Stimulated activated CD8-positive, alpha-beta memory T cell treated with anti-CD3 and anti-CD28 coated beads, Interleukin-7, amount 100 ng/mL, for 4 hours (primary cell): ENCODE measurements around the gene RIC8B.

ENCODE experiments used
- DNase-seq, 2 donors: peaks; one replicate each; pipeline ENCODE4 v3.0.0-alpha.2; 2020; ENCODE audit warnings: low read depth in 2 of 2

RIC8B gene

DNA sequence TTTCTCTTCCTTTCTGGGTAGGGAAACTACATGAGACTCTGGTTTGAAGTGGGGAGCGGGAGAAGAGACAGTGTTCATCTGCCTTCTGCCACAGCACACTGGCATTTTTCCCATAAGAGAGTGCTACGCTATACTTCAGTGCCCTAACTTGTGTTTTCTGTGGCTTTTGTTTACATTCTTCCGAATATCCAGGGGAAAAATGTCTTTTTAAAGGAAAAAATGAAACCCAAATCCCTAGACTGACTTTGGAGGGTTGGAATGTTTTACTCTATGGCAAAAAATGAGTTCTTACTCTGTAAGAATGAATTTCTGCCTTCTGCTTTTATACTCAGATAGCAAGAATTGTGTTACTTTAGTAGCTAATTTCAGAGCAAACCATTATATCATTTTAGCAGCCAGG lies 93.2 kb downstream of the RIC8B start:
- DNase-seq, result no peak

DNA sequence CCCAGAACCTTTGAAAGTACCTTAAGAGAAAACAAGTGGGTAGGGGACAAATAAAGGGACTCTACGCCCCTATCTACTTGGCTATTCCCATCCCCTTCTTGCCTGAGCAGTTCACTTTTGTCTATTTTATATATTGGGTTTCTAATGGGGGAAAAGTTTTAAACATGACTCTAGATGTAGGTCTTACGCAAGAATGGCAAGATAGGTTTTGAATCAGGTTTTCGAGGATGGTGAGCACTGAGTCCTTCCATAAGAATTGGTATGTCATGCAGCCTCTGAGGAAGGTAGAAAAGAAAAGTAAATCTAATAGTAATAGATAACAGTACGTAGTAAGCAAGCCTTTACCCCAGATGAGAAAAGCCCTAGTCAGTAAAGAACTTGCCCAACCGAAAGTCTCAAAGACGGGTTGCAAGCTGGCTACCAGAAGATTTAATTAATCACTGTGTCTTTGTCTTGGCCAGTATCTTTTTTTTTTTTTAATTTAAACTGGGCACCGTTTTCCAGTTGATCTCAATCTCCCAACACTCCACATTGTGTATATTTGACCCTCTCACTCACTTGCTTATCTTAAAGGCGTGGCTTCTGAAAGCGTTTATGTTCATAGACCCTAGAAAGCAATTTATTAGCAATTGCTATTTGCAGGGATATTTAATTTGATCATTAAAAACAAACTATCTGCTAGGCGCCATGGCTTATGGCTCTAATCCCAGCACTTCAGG lies 94.7 kb downstream of the RIC8B start:
- no peak for DNase-seq

DNA sequence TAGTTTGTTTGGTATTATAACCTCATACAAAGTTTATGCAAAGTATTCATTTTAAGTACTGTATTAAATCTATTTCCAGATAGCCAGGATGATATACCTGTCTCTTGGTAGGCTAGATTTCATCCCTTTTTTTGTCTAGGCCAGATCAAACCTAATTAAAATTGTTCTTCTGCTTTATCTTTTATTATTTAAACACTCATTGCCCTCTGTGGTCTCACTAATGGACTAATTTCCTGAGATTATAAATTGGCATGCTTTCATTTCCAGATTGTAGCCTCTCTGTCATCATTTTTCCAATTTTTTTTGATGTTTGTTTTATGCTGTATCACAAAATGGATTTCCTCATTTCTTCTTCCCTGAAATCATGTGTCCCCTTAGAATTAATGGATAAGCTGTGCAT lies 95.6 kb downstream of the RIC8B start:
- DNase-seq, result no peak

DNA sequence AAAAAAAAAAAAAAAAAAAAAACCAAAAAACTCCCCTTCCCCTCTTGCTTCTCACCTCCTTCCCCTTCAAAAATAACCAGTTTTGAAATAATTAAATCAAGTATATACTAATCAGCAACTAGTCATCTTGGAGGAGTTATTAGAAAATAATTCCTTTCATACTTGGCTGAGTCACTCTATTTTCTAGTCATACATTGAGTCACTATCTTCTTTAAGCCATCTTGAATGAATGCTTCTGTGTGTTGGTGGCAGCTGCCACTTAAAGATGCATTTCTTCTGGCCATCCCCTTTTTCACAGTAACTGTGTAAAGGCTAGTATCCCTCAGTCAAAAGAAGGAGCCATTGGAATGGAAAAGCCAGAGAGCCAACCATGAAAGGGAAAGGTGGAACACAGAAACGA lies 97.0 kb downstream of the RIC8B start:
- no peak for DNase-seq

DNA sequence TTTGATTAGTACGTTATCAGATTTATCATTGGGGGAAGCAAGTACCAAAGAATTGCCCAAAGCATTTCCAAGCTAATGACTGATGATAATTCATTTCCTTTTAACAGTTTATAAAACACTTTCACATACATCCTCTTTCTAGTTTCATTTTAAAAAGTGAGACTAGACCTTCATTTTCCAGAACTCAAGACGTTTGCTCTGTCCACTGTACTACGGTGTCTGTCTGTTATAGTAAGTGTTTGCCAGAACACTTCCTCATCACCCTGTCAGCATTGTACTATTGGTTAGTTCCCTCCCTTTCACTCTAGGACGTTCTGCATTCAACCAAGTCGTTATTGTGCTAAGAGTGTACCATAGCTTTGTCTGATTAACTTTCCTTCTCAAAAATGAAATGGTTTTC lies 99.5 kb downstream of the RIC8B start:
- DNase-seq, result no peak

DNA sequence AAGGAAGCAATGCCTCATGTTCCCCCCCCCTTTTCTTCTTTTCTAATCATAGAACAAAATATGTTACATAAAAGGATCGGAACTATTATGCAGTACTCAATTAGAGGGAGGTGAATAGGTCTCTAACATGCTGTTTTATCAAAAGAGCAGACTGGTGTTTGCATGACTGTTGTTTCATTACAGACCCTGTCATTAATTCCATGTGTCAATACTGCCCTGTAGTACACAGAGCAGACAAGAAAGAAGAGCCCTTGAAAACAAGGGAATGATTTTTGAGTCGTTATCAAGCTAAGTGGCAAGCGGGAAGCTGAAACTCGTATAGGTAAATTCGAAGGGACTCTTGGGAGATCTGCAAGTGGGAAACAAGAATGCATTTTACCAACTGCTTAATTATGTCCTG lies 104.3 kb downstream of the RIC8B start:
- DNase-seq, result no peak

DNA sequence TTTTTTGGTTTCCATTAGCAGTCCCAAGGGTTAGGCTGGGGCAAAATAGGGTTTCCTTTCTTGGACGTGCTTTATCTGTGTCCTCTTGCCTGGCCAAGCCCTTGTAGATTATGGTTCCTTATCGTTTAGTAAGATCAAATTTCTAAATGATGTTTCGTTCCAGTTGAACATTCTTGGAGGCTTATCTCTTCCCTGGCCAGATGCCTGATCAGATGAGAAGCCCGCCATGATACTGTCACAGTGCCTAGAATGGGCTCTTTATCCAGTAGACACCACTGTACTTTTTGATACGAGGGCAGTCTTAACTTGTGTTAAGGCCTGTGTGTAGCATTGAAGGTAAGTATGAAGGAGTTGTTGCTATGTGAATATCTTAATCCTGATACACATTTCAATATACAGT lies 105.1 kb downstream of the RIC8B start:
- DNase-seq, result no peak

DNA sequence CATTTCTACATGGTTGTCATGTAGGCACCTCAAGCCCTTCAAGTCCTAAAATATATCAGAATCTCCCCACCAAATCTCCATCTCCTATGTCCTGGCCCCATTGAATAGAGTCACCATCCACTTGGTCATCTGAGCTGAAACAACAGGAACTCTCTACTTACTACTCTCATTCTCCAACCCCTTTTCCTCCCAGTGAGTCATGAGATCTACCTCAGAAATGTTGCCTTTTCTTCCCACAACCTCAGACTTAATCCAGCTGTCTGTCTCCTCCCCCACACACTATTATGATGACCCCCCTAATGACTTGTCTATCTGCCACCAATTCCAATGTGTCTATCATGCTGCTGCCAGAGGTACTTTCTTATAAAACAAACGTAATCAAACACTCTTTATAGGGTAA lies 108.9 kb downstream of the RIC8B start:
- DNase-seq, result no peak

DNA sequence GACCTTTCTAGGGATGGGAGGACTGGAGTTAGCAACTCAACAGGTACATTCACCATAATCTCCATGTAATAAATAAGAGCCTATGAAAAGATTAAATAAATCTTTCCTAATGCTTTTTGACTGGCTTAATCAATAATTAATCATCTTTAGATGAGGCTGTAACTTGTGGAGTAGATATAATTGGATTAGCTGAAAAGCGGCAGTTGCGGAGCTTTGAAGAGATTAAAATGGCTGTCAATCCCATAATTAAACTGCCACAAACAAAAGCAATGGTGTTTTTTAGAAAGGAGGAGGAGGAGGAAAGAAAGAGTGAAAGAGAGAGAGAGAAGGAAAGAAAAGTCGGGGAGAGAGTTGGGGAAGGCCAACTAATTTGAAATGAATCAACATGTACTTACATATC lies 110.5 kb downstream of the RIC8B start:
- no peak for DNase-seq

DNA sequence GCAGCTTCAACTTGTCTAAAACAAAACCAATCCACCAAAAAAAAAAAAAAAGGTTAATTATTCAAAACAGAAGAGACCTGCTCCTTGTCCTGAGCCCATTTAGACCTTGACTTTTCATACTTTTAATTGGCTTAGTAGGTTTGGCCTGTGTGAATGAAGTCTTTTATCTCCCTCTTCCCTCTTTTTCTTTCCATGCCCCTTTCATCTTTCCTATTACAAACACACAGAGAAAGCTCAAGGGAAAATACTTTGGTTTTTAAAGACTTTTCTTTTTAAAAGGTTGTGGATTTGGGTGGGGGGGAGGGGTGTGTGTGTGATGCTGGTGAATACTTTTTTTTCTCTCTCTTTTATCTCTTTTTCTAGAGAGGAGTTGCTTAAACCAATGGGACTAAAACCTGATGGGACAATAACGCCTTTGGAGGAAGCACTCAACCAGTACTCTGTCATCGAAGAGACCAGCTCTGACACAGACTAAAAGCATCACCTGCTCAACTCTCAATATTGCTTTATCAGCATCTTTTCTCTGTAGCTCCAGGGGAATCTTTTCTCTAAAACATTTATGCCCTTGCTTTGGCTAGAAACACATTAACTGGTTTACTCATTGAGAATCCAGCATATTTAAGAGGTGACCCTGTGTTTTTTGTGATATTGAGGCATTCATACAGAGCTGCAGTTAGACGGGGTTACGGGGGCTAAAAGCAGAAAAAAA lies 111.2 kb downstream of the RIC8B start:
- DNase-seq, result no peak

DNA sequence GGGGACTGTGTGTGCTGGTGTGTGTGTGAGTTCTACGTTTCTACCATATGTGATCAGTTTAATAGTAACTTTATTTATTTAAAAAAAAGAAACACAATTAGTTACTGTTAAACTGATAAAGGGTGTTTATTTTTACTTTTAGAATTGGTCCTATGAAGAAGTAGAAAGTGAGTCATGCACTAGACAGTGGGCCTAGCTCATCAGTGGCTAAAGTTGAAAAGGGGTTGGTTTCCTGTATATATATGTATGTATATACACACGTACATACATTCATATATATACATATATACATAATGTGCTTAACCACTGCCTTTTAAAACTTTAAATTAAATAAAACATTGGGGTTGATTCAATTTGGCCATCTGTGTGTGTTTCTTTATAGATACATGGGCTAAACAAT lies 112.5 kb downstream of the RIC8B start:
- no peak for DNase-seq

DNA sequence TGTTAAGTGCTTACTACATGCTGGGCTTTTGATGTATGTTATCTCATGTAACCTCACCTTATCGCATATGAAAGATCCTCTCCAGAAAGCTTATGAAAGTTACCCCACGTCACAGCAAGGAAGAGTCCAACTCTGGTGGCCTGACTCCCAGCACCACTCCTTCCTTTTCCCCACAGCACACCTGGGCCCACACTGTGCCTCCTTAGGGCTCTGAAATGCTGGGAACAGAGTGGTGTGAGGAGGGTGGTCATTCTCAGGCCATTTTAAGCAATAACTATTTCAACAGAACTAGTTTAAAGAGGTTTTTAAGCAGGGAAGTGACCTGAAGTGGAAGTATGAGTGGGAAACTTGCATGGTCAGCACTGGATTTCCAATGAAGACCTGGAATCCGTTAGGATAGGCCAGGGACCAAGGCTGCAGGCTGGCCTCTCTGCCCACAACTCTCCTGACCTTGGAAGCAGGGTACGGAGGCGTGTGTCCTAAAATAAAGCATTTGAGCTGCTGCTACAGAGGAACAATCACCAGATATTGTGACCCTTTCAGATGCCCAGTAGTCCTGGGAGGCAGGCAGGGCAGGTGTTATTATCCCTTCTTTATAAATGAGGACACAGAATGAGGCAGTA lies 114.0 kb downstream of the RIC8B start:
- DNase-seq, result no peak

DNA sequence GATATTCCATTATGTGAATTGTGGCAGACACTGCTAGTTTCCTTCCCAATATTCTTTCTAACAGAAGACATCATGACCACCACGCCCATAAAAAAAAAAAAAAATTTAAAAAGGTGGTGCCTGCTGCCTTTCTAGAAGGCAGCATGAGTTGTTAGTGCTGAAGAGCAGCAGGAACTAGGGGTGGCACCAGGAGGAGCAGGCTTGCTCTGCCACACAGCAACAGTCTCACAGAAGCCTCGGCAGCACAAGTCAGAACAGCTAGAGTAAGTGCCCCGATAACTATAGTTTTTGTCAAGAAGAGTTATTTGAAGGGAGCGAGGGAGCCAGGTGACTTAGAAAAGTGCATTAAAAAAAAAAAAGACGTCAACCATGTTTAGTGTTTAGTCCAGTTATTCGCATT lies 114.8 kb downstream of the RIC8B start:
- no peak for DNase-seq

DNA sequence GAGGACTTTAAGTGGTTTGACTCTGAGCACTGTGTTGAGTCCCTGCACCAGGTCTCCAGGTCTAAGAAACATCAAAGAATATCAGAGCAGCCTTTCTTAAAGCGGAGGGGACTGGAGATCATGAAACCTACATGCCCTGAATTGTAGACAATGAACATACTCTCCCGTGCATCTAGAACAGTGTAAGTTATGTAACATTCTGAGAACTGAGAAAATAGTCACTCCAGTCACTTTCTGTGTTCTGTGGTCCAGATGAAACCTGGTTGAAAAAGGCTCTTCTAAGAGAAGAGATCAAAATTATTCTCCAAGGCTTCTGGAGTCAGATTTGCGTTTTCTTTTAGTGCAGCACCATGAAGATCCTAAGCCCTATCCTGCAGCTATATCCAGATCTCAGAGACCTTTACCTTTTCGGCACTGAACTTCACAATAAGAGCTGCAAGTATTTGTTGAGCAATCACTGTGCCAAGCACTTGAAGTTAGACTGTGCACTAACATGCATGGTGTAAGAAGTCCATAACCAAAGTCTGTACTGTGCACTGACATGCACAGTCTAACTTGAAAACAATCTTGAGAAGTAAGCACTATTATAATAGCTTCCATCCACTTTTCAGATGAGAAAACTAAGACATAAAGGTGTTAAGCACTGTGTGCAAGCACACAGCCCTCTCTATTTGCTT lies 115.6 kb downstream of the RIC8B start:
- DNase-seq, result no peak

DNA sequence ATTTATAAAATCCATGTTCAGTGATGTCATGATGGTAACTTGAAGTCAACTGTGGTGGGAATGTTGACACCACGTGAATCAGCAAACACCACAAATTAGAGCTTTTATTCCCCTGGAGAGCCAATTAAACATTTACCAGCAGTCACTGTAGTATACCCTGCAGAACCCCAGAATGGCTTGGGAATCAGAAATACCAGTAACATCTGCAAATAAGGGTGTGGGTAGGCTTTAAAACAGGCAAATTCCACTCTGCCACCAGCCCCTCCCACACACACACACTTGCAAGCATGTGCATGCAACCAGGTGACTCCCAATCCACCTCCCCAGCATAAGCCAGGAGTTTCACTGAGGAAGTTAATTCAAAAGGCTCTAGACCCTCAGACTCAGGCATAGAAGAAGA lies 117.6 kb downstream of the RIC8B start:
- no peak for DNase-seq

DNA sequence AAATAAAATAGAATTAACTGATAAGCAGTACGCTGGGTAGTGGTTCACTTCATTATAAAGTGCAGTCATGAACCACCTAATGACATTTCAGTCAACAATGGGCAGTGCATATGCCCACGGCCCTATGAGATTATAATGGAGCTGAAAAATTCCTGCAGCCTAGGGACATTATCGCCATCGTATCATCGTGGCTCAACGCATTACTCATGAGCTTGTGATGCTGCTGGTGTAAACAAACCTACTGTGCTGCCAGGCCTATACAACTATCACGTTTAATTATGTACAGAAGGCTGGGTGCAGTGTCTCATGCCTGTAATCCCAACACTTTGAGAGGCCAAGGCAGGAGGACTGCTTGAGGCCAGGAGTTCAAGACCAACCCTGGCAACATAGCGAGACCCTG lies 119.0 kb downstream of the RIC8B start:
- DNase-seq, result no peak

DNA sequence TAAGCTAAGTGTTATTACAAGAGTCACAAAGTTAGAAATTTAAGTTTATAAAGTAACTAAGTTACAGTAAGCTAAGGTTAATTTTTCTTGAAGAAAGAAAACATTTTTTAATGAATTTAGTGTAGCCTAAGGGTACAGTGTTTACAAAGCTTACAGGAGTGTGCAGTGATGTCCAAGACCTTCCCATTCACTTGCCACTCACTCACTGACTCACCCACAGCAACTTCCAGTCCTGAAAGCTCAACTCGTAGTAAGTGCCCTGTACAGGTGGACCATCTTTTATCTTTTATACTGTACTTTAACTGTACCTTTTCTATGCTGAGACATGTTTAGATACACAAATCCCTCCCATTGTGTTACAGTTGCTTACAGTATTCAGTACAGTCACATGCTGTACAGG lies 120.3 kb downstream of the RIC8B start:
- DNase-seq, result no peak

DNA sequence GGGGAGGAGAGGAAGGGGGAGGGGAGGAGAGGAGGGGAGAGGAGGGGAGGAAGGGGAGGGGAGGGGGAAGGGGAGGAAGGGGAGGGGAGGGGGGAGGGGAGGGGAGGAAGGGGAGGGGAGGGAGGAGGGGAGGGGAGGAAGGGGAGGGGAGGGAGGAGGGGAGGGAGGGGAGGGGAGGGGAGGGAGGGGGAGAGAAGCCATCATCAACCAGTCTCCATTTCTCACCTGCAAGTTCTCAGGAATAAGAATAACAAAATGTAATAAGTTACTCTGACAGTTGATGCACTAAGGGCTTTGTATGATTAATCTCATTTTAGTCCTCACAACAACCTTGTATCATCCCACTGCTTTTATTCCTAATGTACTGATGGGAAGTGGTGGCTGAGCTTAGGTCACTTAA lies 122.1 kb downstream of the RIC8B start:
- DNase-seq, result no peak

DNA sequence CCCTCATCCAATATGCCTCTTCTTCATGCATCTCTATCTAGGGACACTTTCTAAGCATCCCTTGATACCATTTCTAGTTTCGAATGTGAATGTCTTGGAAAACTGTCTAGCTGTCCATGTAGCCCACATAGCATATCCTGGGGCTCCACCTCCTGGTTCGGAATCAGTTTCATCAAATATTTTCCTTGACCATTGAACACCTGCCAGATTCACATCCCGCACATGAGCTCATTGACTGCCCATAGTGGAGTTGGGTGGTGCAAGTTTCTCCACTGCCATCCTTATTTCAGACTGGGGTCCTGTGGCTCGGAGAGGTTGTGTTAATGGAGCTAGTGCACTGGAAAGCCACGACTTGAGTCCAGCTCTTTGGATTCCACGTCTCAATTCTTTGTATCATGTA lies 122.6 kb downstream of the RIC8B start:
- no peak for DNase-seq

DNA sequence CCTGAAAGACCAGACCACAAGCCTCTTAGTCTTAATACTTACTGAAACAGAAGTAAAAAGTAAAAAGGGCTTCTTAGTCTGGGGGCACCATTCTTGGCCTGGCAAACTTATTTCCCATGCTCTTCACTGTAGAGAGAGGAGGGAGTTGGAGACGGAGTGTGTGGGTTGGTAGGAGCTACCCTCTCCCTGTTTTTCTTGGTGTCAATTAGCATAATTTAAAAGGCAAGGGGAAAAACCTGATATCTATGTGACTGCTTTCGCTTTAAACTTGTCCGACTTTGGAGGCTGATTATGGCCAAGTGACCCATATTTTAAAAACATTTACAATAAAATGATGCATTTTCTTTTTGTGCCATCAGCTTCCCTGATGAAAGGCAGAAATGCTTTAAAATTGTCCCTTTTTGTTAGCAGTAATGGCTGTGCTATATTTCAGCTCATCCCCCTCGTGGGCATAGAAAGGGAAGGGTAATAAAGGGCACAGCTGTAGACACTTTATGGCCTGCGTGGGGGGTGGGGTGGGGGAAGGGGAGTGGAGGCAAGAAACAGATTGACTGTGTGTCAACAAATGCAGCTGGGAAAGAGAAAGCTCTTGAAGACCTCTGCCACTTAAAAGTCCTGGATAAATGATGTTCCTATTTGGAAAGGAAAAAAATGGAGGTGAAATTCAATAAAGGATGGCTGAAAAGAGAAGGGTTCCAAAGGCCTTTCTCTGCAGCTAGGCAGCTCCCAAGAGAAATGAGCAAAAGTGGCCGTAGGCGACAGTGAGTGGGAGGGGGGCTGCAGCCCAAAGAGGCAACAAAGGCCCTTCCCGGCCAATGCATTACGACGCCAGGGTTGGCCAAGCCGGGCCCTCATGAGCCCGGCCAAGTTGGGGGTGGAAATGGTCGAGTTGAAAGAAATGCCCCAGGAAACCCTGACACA lies 123.8 kb downstream of the RIC8B start:
- DNase-seq, result no peak

DNA sequence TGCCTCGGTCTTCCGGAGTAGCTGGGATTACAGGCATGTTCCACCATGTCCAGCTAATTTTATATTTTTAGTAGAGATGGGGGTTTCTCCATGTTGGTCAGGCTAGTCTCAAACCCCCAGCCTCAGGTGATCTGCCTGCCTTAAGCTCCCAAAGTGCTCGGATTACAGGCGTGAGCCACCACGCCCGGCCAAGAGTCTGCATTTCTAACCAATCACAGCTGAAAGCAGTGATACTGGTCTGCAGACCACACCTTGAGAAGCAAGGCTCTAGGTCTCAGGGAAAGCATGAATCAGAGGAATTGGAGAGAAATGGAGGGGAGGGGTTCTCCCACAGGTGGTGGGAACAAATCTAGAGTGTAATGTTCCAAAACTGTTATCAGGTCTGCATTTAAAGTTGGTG lies 126.1 kb downstream of the RIC8B start:
- DNase-seq, result no peak

DNA sequence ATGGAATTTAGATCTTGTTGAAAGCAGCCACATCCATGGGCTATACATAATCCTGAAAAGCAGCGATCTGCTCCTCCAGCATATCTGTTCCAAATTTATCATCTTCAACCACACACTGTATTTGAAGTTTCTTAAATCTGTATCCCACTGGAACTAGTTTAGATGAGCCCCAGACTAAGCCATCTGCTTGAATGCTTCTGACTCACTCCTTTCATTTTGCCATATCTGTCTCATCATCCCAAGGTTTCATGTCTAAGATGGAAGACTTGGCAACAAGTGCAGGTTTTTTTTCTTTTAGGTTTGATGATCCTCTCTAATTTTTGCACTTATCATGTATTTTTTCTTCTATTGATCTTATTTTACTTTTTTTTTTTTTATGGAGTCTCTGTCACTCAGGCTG lies 126.8 kb downstream of the RIC8B start:
- DNase-seq, result no peak
